Upper lobe of right lung (tissue), 1 donor: ENCODE measurements around the gene FBXO34. TPM values are rescaled to one million over a fixed set of nuclear protein-coding genes. Genes with fewer than 3 reads are reported as not detected.

ENCODE experiments used
- ATAC-seq: fragments of 200-7000 bp; cut with Tn5 transposase; one replicate; pipeline ENCODE4 v1.9.1; 2020; ENCODE audit warnings: mild to moderate bottlenecking, moderate library complexity
- DNase-seq: peaks from one replicate; pipeline ENCODE4 v3.0.0-alpha.2; 2020
- H3K27ac ChIP-seq: fragments of 200-600 bp; one replicate; pipeline ENCODE4 v1.8.0; 2022
- H3K27me3 ChIP-seq: fragments of 200-600 bp; one replicate; pipeline ENCODE4 v1.8.0; 2022; ENCODE audit warnings: mild to moderate bottlenecking
- H3K36me3 ChIP-seq: fragments of 200-600 bp; one replicate; pipeline ENCODE4 v1.8.0; 2022
- H3K4me1 ChIP-seq: fragments of 200-600 bp; one replicate; pipeline ENCODE4 v1.8.0; 2022
- H3K4me3 ChIP-seq: fragments of 200-600 bp; one replicate; pipeline ENCODE4 v1.8.0; 2022; ENCODE audit warnings: mild to moderate bottlenecking
- H3K9me3 ChIP-seq: fragments of 200-600 bp; one replicate; pipeline ENCODE4 v1.8.0; 2022
- intact Hi-C: fragments of 100-400 bp; cut with DNase I; formaldehyde crosslinking; loops from one replicate; pipeline ENCODE4 v1.11.0; 2022
- total RNA-seq: library from RNA; stranded (reverse); fragmentation: NEBNext Ultra II Directional; extraction: Animal tissue kit (Norgen Biotek cat#: 25700); gene quantifications from one replicate; pipeline ENCODE4 v1.2.1, GENCODE V29; 2021
- TF ChIP-seq, protein P1 (sequence below): fragments of 200-600 bp; IDR thresholded peaks from one replicate; pipeline ENCODE4 v1.8.0; 2022; ENCODE audit warnings: antibody characterized with exemption
- donor health status: DM: no; HTN: yes; CAD: no; lungs with severe emphysema.

Gene FBXO34
- total RNA-seq, 1 donor from 2014 or later = 29.2 TPM

DNA sequence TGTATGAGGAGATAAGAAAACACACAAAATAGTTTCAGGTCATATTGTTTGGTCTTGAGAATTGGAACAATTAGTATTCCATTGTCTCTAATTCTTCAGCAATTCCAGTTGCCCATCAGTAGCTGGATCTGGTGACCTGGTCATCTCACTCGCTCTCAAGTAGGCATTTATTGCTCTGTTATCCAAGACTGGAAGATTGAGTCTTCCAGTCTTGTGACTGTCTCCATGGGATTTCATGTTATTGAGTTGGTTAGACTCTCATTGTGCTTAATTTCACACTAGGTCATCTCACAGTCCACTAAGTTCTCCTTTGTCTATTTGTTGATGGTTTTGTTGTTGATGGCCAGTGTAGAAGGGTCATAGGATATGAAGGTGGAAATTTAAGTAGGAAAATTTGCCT is 47.5 kb downstream of the FBXO34 start:
- no peak overlapping the region for H3K27ac ChIP-seq

DNA sequence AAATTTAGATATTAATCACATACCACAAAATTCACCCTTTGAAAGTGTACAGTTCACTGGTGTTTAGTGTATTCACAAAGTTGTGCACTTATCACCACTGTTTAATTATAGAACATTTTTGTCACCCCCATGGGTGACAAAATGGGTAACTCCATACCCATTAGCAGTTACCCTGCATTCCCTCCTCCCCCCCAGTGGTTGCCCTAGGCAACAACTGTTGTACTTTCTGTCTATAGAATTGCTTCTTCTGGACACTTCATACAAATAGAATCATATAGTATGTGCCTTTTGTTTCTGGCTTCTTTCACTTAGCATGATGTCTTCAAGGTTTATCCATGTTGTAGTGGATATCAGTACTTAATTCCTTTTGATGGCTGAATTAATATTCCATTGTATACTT is 52.7 kb downstream of the FBXO34 start:
- no peaks in the 10 kb centered on the region for H3K9me3 ChIP-seq
- DNase-seq (no peak), ATAC-seq (no peak)
- no peaks in the 10 kb centered on the region for H3K27me3 ChIP-seq
- no peak overlapping the region for H3K4me3 ChIP-seq
- intact Hi-C loops = no loop called here
- H3K36me3 ChIP-seq = peaks cover 2% of the 10 kb centered on the region
- TF ChIP-seq, protein P1, sequence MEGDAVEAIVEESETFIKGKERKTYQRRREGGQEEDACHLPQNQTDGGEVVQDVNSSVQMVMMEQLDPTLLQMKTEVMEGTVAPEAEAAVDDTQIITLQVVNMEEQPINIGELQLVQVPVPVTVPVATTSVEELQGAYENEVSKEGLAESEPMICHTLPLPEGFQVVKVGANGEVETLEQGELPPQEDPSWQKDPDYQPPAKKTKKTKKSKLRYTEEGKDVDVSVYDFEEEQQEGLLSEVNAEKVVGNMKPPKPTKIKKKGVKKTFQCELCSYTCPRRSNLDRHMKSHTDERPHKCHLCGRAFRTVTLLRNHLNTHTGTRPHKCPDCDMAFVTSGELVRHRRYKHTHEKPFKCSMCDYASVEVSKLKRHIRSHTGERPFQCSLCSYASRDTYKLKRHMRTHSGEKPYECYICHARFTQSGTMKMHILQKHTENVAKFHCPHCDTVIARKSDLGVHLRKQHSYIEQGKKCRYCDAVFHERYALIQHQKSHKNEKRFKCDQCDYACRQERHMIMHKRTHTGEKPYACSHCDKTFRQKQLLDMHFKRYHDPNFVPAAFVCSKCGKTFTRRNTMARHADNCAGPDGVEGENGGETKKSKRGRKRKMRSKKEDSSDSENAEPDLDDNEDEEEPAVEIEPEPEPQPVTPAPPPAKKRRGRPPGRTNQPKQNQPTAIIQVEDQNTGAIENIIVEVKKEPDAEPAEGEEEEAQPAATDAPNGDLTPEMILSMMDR = no peak
- H3K4me1 ChIP-seq = peaks cover 5% of the 10 kb centered on the region
- H3K27ac ChIP-seq = no peak overlapping the region

More for the DNA sequence above, 47.5 kb downstream of the FBXO34 start:
- Histone ChIP-seq H3K4me1 (no peaks in the 10 kb centered on the region), H3K27me3 (no peaks in the 10 kb centered on the region), H3K9me3 (no peaks in the 10 kb centered on the region), H3K4me3 (no peak overlapping the region), H3K36me3 (peaks cover 17% of the 10 kb centered on the region)
- TF ChIP-seq, protein P1 = no peak
- DNase-seq (no peak), ATAC-seq (no peak)
- intact Hi-C loops = no loop called here

DNA sequence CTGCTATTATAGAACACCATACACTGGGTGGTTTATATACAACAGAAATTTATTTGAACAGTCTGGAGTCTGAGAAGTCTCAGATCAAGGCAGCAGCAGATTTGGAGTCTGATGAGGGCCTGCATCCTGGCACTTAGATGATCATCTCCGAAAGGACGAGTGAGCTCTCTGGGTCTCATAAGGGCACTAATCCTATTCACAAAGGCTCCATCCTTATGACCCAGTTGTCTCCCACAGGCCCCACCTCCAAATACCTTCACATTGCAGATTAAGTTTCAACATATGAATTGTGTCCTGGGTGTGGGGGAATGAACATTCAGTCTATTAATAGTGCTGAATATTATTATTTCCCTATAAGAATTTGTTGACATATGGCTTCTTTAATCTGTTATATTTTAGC is 53.6 kb downstream of the FBXO34 start:
- intact Hi-C loops = no loop called here
- Histone ChIP-seq H3K9me3 (no peaks in the 10 kb centered on the region), H3K36me3 (no peaks in the 10 kb centered on the region), H3K4me1 (peaks cover 12% of the 10 kb centered on the region), H3K27ac (no peak overlapping the region), H3K4me3 (no peak overlapping the region), H3K27me3 (no peaks in the 10 kb centered on the region)
- ATAC-seq = no peak
- DNase-seq = no peak
- TF ChIP-seq, protein P1 = no peak

DNA sequence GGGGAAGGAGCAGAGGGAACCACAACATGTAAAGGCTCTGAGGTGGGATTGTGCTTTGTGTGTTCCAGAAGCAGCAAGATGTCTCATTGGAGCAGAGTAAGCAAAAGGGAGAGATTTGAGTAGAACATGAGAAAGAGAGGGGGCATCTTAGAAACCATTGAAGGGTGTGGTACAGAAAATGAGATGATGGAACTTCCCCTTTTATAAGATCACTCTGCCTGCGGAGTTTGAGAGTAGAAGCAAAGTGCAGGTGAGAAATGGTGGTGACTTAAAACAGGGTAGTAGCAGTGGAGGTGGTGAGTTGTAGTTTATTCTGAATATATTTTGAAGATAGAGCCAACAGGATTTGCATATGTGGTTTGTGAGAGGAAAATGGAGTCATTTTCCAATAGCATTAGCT is 56.0 kb downstream of the FBXO34 start:
- H3K4me3 ChIP-seq = no peak overlapping the region
- ATAC-seq (no peak), DNase-seq (no peak)
- no peak overlapping the region for H3K27ac ChIP-seq
- TF ChIP-seq, protein P1 = no peak
- H3K4me1 ChIP-seq = peaks cover 14% of the 10 kb centered on the region
- no peaks in the 10 kb centered on the region for H3K36me3 ChIP-seq
- H3K9me3 ChIP-seq = no peaks in the 10 kb centered on the region
- intact Hi-C loops = no loop called here
- no peaks in the 10 kb centered on the region for H3K27me3 ChIP-seq

DNA sequence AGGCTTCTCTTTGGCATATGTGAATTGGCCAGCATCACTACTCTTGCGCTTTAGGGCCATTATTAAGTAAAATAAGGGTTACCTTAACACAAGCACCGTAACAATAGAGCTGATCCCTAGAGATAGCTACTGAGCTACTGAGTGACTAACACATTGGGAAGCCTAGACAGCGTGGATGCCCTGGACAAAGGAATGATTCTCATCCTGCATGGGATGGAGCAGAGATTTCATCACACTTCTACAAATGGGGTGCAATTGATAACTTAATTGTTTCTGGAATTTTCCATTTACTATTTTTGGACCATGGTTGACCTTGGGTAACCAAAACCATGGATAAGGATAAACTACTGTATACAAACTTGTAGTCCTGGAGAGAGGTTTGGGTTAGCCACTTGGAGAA is 57.1 kb downstream of the FBXO34 start:
- intact Hi-C loops = no loop called here
- DNase-seq = no peak
- Histone ChIP-seq H3K4me3 (no peak overlapping the region), H3K27me3 (no peaks in the 10 kb centered on the region), H3K36me3 (no peaks in the 10 kb centered on the region), H3K9me3 (no peaks in the 10 kb centered on the region), H3K4me1 (peaks cover 19% of the 10 kb centered on the region), H3K27ac (no peak overlapping the region)
- TF ChIP-seq, protein P1 = no peak
- no peak for ATAC-seq
